A549 (cell line): ENCODE results near the gene VSTM2B. TPM values are rescaled to one million over a fixed set of nuclear protein-coding genes. Genes with fewer than 3 reads are reported as not detected.

Experiments used
- ATAC-seq, 2 experiments: fragments of 200-7000 bp in 1 of 2; fragments of >200 bp in 1 of 2; cut with Nextera tagmentation in 1 of 2; cut with Tn5 transposase in 1 of 2; 3 replicates each; pipeline versions ENCODE4 v1.8.0 to v1.9.1; 2018 to 2020; ENCODE audit warnings: mild to moderate bottlenecking in 1 of 2, moderate library complexity in 1 of 2
- CTCF ChIA-PET: fragments of 300-600 bp; sonication (Branson Sonifier 250); formaldehyde crosslinking; extraction: SDS; loops from one replicate; lab custom pipeline; 2021; ENCODE audit warnings: antibody characterized with exemption, inconsistent platforms; lab: Yijun Ruan, JAX
- POLR2A ChIA-PET: fragments of 350-600 bp; formaldehyde crosslinking; extraction: SDS; loops from one replicate; lab custom pipeline; 2021; ENCODE audit warnings: antibody characterized with exemption, inconsistent platforms; lab: Yijun Ruan, JAX
- DNase-seq, 2 experiments: peaks; one replicate each; pipeline versions ENCODE4 v3.0.0 to v3.0.0-alpha.2; 2011 to 2016; ENCODE audit warnings: low read depth in 1 of 2, low spot score in 1 of 2
- FAIRE-seq: peaks from 2 replicates; lab custom pipeline; 2011; peaks lifted over from hg19 to GRCh38; lab: Jason Lieb, UNC
- H3K27ac ChIP-seq, 2 experiments: fragments of >200 bp; sonication (Bioruptor Twin); formaldehyde crosslinking; 3 replicates each; pipeline ENCODE4 v1.5.1; 2016 to 2017
- H3K4me1 ChIP-seq: fragments of >200 bp; sonication (Bioruptor Twin); formaldehyde crosslinking; 3 replicates; pipeline ENCODE4 v1.6.1; 2016
- H3K4me2 ChIP-seq: fragments of >200 bp; sonication (Bioruptor Twin); formaldehyde crosslinking; 3 replicates; pipeline ENCODE4 v1.6.1; 2016
- H3K4me3 ChIP-seq: fragments of >200 bp; sonication (Bioruptor Twin); formaldehyde crosslinking; 3 replicates; pipeline ENCODE4 v1.5.1; 2016
- H3K9me3 ChIP-seq: fragments of >200 bp; sonication (Bioruptor Twin); formaldehyde crosslinking; 3 replicates; pipeline ENCODE4 v1.6.1; 2016
- BHLHE40 ChIP-seq: IDR thresholded peaks from 2 replicates; pipeline ENCODE4 v1.6.1; 2012; ENCODE audit warnings: low read depth, low read length, inconsistent platforms
- CBX8 ChIP-seq: fragments of 200-600 bp; sonication (generic); IDR thresholded peaks from 2 replicates; pipeline ENCODE4 v1.6.1; 2016
- CEBPB ChIP-seq, 2 experiments: fragments of >200 bp in 1 of 2; sonication (Bioruptor Twin) in 1 of 2; formaldehyde crosslinking in 1 of 2; IDR thresholded peaks; 2 replicates each; pipeline ENCODE4 v1.6.1; 2012 to 2016
- CHD2 ChIP-seq: fragments of 150-350 bp; IDR thresholded peaks from 2 replicates; pipeline ENCODE4 v1.6.1; 2014; ENCODE audit warnings: low read length; ENCODE audit not compliant: partially characterized antibody
- CHD4 ChIP-seq: fragments of 200-600 bp; sonication (generic); IDR thresholded peaks from 2 replicates; pipeline ENCODE4 v1.6.1; 2016; ENCODE audit warnings: antibody characterized with exemption, mild to moderate bottlenecking, borderline replicate concordance
- CTCF ChIP-seq: fragments of >200 bp; sonication (Bioruptor Twin); formaldehyde crosslinking; IDR thresholded peaks from 3 replicates; pipeline ENCODE4 v1.5.1; 2016
- HEYL ChIP-seq: fragments of 250-450 bp; sonication (Bioruptor Pico); IDR thresholded peaks from 2 replicates; pipeline ENCODE4 v1.8.0; 2021; ENCODE audit warnings: mild to moderate bottlenecking, moderate library complexity
- JUN ChIP-seq, 2 experiments: fragments of >200 bp; sonication (Bioruptor Twin); formaldehyde crosslinking; IDR thresholded peaks; 2 replicates in 1 of 2; 3 replicates in 1 of 2; pipeline ENCODE4 v1.6.1; 2016 to 2017
- JUNB ChIP-seq: fragments of >200 bp; sonication (Bioruptor Twin); formaldehyde crosslinking; IDR thresholded peaks from 2 replicates; pipeline ENCODE4 v1.6.1; 2016
- KDM1A ChIP-seq: fragments of 200-600 bp; sonication (generic); IDR thresholded peaks from 2 replicates; pipeline ENCODE4 v1.6.1; 2016; ENCODE audit warnings: low read depth, mild to moderate bottlenecking
- KDM5A ChIP-seq: fragments of 200-600 bp; sonication (generic); IDR thresholded peaks from 2 replicates; pipeline ENCODE4 v1.6.1; 2016; ENCODE audit warnings: antibody characterized with exemption, mild to moderate bottlenecking
- MAFK ChIP-seq: fragments of 450-650 bp; IDR thresholded peaks from 2 replicates; pipeline ENCODE4 v1.6.1; 2014; ENCODE audit not compliant: partially characterized antibody
- MAZ ChIP-seq: fragments of 150-350 bp; IDR thresholded peaks from 2 replicates; pipeline ENCODE4 v1.6.1; 2014; ENCODE audit warnings: antibody characterized with exemption, low read depth, low read length, borderline replicate concordance
- MYC ChIP-seq: IDR thresholded peaks from 2 replicates; pipeline ENCODE4 v1.6.1; 2012; ENCODE audit warnings: mild to moderate bottlenecking, inconsistent platforms, low read length, improper control_type of control experiment, borderline replicate concordance
- NR3C1 ChIP-seq: fragments of >200 bp; sonication (Bioruptor Twin); formaldehyde crosslinking; IDR thresholded peaks from 3 replicates; pipeline ENCODE4 v1.6.1; 2017
- PHF8 ChIP-seq: fragments of 200-600 bp; sonication (generic); IDR thresholded peaks from 2 replicates; pipeline ENCODE4 v1.6.1; 2016; ENCODE audit warnings: low read depth, mild to moderate bottlenecking, antibody characterized with exemption, moderate library complexity, borderline replicate concordance
- POLR2A ChIP-seq: IDR thresholded peaks from 2 replicates; pipeline ENCODE4 v1.6.1; 2012; ENCODE audit warnings: mild to moderate bottlenecking, low read length
- RARB ChIP-seq: fragments of 250-450 bp; sonication (Bioruptor Pico); IDR thresholded peaks from 2 replicates; pipeline ENCODE4 v1.8.0; 2021; ENCODE audit warnings: mild to moderate bottlenecking, moderate library complexity
- RFX5 ChIP-seq: fragments of 450-650 bp; IDR thresholded peaks from 2 replicates; pipeline ENCODE4 v1.7.1; 2014; ENCODE audit warnings: antibody characterized with exemption, mild to moderate bottlenecking, moderate library complexity
- SMC3 ChIP-seq: fragments of >200 bp; sonication (Bioruptor Twin); formaldehyde crosslinking; IDR thresholded peaks from 3 replicates; pipeline ENCODE4 v1.6.1; 2018; ENCODE audit warnings: inconsistent platforms
- SREBF2 ChIP-seq: fragments of 450-650 bp; IDR thresholded peaks from 2 replicates; pipeline ENCODE4 v1.6.1; 2014; ENCODE audit warnings: mild to moderate bottlenecking, moderate library complexity
- ZSCAN20 ChIP-seq: fragments of 250-450 bp; sonication (Bioruptor Pico); IDR thresholded peaks from 2 replicates; pipeline ENCODE4 v1.8.0; 2022; ENCODE audit warnings: mild to moderate bottlenecking, moderate library complexity
- WGBS: methylation state at CpG from one replicate; pipeline ENCODE4 v1.1.6; 2017; ENCODE audit errors: missing lambda C conversion rate; 5-methylcytosine and 5-hydroxymethylcytosine counted together
- polyA plus RNA-seq, 4 experiments: library from polyadenylated mRNA; depleted of rRNA in 3 of 4; stranded (reverse); fragments of >200 nt; fragmentation: RNase III in 1 of 4; extraction: RNeasy Plus Mini Kit Qiagen cat#74134 plus additional on column Dnase treatment in 1 of 4; gene quantifications; 2 replicates in 3 of 4; 3 replicates in 1 of 4; pipeline ENCODE4 v1.2.3, GENCODE V29; 2011 to 2017

Gene VSTM2B
- polyA plus RNA-seq, 2 of the 4 experiments (the other 2 are of a cell fraction) = not detected

GRCh38 chr19:29480507-29480906 is 45.3 kb upstream of the VSTM2B start:
- TF ChIP-seq MAFK (no peak), ZSCAN20 (CRISPR knock-in tag) (no peak), CTCF (no peak)
- TF ChIP-seq, all 56 proteins: peak for 0
- WGBS = 2% methylated on average over 7 of the region's 7 CpGs
- DNase-seq (no peak), ATAC-seq (no peak), FAIRE-seq (no peak)
- Histone ChIP-seq H3K9me3 (peaks cover 7% of the 10 kb centered on the region; the same call in 2 of the 3 replicates), H3K4me2 (no peak overlapping the region), H3K27ac (no peak overlapping the region), H3K4me3 (no peak overlapping the region), H3K4me1 (no peaks in the 10 kb centered on the region)
- POLR2A ChIA-PET = no interaction called here
- CTCF ChIA-PET = no interaction called here

GRCh38 chr19:29482855-29483640 is 42.7 kb upstream of the VSTM2B start:
- TF ChIP-seq JUN (IDR thresholded peaks at IDR 0.05) (no peak), RARB (no peak)
- H3K9me3 ChIP-seq = peaks cover 9% of the 10 kb centered on the region; the same call in 2 of the 3 replicates
- no peak for ATAC-seq
- no peaks in the 10 kb centered on the region for H3K4me1 ChIP-seq
- no peak overlapping the region for H3K27ac ChIP-seq
- no peak overlapping the region for H3K4me2 ChIP-seq
- POLR2A ChIA-PET = no interaction called here
- FAIRE-seq = no peak
- 3% methylated on average over 7 of the region's 7 CpGs for WGBS
- DNase-seq = no peak
- no peak overlapping the region for H3K4me3 ChIP-seq
- CTCF ChIA-PET = interaction anchor here (1.4 kb wide), 1 partner anchor 15 kb away, joined by 3 read pairs; no protein-coding TSS in a partner anchor

- no peak for TF ChIP-seq POLR2A
- TF ChIP-seq BHLHE40 = no peak
- TF ChIP-seq KDM1A = no peak
- TF ChIP-seq CEBPB (IDR thresholded peaks at IDR 0.05) = no peak
- TF ChIP-seq CHD4 = no peak
- no peak for TF ChIP-seq MAZ
- TF ChIP-seq MYC = no peak
- no peak for TF ChIP-seq CHD2
- TF ChIP-seq HEYL (CRISPR knock-in tag) = no peak
- TF ChIP-seq PHF8 = no peak
- no peak for TF ChIP-seq SMC3
- no peak for TF ChIP-seq KDM5A
- TF ChIP-seq RFX5 = no peak
- Histone ChIP-seq H3K4me1 (no peaks in the 10 kb centered on the region), H3K27ac (no peak overlapping the region), H3K9me3 (peaks cover 9% of the 10 kb centered on the region; the same call in 2 of the 3 replicates), H3K4me3 (no peak overlapping the region), H3K4me2 (no peak overlapping the region)
- DNase-seq (no peak), FAIRE-seq (no peak), ATAC-seq (no peak)
- POLR2A ChIA-PET = no interaction called here
- 43% methylated on average over 5 of the region's 5 CpGs for WGBS
- CTCF ChIA-PET = interaction anchor here (1.4 kb wide), 1 partner anchor 16 kb away, joined by 3 read pairs; no protein-coding TSS in a partner anchor
Observed at GRCh38 chr19:29483641-29483920, 42.2 kb upstream of the VSTM2B start.

DNA sequence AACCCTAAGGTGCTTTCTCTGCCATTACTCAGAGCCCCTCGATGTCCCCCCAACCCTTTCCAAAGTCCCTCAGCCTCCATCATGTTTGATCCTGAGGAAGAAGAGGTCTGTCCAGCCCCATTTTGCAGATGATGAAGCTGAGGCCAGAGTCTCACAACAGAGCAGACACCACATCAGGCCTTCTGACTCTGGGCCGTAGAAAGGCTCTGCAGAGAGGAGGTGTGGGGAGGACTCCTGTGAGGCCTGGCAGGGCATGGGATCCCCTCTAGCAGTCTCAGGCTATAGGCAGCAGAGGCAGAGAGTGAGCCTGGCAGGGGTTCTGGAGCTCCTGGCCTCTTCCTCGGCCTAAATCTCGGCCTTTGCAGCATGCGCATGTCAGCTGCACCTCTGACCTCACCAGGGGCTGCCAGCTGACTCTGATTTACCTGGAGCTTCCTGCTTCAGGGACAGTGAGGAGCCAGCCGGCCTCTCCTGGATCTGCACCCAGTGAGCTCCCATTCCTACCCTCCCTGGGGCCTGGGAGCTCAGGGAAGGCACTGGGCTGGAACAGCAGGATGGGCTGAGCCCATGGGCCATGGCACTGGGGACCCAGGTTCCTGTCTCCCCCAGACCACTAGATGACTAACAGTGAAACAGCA is 41.7 kb upstream of the VSTM2B start:
- ATAC-seq = no peak
- H3K9me3 ChIP-seq = peaks cover 9% of the 10 kb centered on the region; the same call in 2 of the 3 replicates
- FAIRE-seq = no peak
- H3K27ac ChIP-seq = no peak overlapping the region
- ChIA-PET POLR2A (no interaction called here), CTCF (interaction anchor here (0.9 to 1.4 kb wide), 2 partner anchors 16 to 44 kb away, joined by 3 read pairs; no protein-coding TSS in a partner anchor)
- H3K4me3 ChIP-seq = no peak overlapping the region
- no peaks in the 10 kb centered on the region for H3K4me1 ChIP-seq
- no peak overlapping the region for H3K4me2 ChIP-seq
- TF ChIP-seq PHF8 (no peak), KDM5A (no peak), JUNB (no peak), HEYL (CRISPR knock-in tag) (no peak), SMC3 (no peak), CBX8 (no peak), SREBF2 (no peak), NR3C1 (no peak)
- DNase-seq = no peak
- WGBS = 33% methylated on average over 6 of the region's 6 CpGs
